HG02571 (cell line): Measurements from ENCODE around the gene RAMP1.
"Not testable (repeated sequence)": the region's sequence is repeated elsewhere in the genome, so short reads cannot be mapped to it uniquely, and the experiment has no call there.

Experiments
- ATAC-seq: cut with Tn5 transposase; IDR thresholded peaks from one replicate; pipeline ENCODE4 v1.9.1; 2021; ENCODE audit warnings: mild to moderate bottlenecking, moderate library complexity; ENCODE audit not compliant: unreplicated experiment

RAMP1 gene

GRCh38 chr2:237942513-237942899 lies 83.1 kb downstream of the RAMP1 start:
- no peak for ATAC-seq

DNA sequence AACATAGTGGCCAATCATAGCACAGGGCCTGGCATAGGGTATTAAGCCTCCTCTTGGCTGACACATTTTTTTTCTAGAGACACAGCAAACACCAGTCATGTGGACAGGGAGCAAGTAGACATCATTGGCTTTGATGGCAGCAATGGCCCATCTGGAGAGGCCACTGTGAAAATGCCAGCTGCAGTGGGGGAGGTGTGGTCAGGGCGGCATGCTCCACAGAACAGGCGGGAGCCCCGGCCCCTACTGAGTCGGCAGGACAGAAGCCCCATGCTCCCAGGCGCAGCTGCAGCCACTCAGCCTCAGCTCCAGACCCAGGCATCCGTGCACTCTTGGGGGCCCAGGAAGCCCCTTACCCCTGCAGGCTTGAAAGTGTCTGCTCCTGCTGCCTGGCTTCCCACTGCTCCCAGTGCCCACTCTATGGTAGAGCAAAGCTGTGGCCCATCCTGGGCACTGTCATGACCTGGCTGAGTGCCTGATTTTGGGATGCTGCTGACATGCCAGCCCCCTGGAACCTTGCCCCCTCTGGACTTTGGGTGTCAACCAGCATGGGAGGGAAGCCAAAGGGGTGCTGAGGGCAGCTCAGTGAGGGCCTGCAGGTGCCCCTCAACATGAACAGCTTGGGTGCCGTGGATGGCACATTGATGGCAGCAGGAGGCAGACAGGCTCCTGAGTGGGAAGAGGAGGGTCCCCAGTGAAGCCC lies 84.1 kb downstream of the RAMP1 start:
- no peak for ATAC-seq

- no peak for ATAC-seq
Observed at GRCh38 chr2:237944302-237944701, 84.9 kb downstream of the RAMP1 start.

DNA sequence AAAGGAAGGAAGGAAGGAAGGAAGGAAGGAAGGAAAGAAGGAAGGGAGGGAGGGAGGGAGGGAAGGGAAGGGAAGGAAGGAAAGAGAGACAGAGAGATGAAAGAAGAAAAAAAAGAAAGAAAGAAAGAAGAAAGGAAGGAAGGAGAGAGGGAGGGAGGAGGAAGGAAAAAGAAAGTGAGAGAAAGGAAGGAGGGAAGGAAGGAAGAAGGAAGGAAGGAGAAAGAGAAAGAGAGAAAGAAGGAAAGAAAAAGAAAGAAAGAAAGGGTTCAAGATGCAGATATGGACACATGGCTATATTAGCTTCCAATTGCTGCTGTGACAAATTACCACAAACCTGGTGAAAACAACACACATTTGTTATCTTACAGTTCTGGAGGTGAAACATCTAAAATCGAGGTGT lies 87.0 kb downstream of the RAMP1 start:
- ATAC-seq = no peak

DNA sequence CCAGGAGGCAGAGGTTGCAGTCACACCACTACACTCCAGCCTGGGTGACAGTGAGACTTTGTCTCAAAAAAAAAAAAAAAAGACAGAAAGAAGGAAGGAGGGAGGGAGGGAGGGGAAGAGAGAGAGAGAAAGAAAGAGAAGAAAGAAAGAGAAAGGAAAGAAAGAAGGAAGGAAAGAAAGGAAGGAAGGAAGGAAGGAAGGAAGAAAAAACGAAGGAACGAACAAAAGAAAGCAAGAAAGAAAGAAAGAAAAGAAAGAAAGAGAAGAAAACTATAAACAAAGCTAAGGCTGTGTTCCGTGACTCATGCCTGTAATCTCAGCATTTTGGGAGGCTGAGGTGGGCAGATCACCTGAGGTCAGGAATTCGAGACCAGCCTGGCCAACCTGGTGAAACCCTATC lies 91.9 kb downstream of the RAMP1 start:
- not testable (repeated sequence) for ATAC-seq

- ATAC-seq = no peak
Observed at GRCh38 chr2:237951878-237952277, 92.5 kb downstream of the RAMP1 start.

DNA sequence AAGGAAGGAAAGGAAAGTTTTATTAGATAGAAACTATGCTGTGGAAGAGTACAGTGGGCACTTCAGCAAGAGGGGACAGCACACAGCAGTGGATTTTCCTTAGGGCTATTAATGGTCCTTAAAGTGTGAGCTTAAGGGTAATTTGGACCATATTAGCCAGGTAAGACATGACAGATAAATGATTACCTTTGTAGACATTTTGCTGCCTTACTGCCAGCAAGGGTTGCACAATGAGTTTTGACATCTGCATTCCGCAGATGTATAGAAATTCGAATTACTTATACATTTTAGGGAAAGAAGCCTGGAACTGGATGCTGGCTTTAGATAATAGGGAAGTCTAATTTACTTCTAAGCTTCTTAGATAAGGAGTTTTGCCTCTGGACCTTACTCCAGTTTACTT lies 93.4 kb downstream of the RAMP1 start:
- ATAC-seq = no peak

DNA sequence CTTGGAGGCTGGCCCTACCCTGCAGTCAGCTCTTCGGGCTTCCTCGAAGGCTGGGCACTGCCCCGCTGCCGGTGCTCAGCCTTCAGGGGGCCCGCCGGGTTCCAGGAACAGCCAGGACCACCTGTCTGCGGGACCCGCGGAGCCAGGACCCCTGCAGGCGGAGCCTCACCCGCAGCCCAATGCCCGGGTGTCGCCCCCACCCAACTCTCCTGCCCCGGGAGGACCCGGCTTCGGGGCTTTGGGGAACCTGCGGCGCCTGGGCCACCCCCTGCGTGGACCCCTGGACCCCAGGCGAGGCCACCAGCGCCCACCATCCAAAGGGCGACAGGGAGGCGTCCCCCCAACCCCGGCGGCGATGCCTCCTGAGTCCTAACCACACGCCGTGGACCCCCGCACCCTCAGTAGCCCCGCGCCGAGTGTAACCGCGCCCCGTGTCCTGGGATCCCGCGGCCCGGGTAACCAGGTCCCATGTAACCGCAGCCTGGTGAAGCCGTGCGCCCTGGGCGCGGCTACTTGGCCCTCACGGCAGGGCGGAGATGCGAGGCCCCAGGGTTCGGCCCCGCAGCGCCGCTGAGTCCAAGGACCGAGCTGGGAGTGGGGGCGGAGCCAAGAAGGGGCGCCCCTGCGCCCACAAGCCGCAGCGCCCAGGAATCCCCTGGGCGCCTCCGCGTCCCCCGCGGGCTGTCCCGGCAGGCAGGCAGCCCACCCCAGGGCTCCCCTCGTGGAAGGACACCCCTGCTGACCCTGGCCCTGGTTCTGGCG lies 96.4 kb downstream of the RAMP1 start:
- ATAC-seq = no peak

DNA sequence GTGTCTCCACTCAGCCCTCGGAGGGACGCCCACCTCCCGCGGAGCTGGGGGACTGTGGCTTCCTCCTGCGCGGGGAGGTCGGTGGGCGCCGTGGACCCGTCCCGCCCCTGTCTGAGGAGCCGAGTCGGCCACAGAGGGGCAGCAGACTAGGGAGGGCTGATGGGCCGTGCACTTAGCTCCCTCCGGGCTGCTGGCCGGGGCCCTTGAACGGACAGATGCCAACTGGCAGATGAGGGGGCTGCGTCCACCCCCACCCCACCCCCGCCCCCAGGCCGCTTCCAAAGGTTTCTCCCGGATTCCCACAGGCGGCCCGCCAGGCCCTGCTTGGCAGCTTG lies 96.9 kb downstream of the RAMP1 start:
- ATAC-seq = no peak

- no peak for ATAC-seq
Observed at GRCh38 chr2:237961637-237962036, 102.2 kb downstream of the RAMP1 start.
